Forelimb muscle (tissue), 1 donor: ENCODE results near the gene MED15. TPM values are rescaled to one million over a fixed set of nuclear protein-coding genes. Genes with fewer than 3 reads are reported as not detected.

Experiments used
- DNase-seq: peaks from one replicate; pipeline ENCODE4 v3.0.0-alpha.2; 2013; ENCODE audit warnings: low read depth
- polyA plus RNA-seq: library from polyadenylated mRNA; unstranded; fragments of 120-200 nt; gene quantifications from one replicate; pipeline ENCODE4 v1.2.1, GENCODE V29; 2013; ENCODE audit not compliant: insufficient read length

Gene MED15
- polyA plus RNA-seq, 1 donor, result 43.9 TPM

GRCh38 chr22:20569059-20570058 is 61.9 kb downstream of the MED15 start:
- no peak for DNase-seq

- DNase-seq, result no peak
Observed at GRCh38 chr22:20571078-20571503, 63.7 kb downstream of the MED15 start.

- DNase-seq, result no peak
Observed at GRCh38 chr22:20571531-20572007, 64.2 kb downstream of the MED15 start.

GRCh38 chr22:20572132-20572802 is 64.9 kb downstream of the MED15 start:
- no peak for DNase-seq

- no peak for DNase-seq
Observed at GRCh38 chr22:20573176-20573832, 65.9 kb downstream of the MED15 start.

- DNase-seq, result no peak
Observed at GRCh38 chr22:20573833-20574615, 66.6 kb downstream of the MED15 start.

GRCh38 chr22:20574920-20575353 is 67.5 kb downstream of the MED15 start:
- DNase-seq, result no peak

GRCh38 chr22:20575724-20576444 is 68.5 kb downstream of the MED15 start:
- no peak for DNase-seq

GRCh38 chr22:20576445-20576816 is 69.0 kb downstream of the MED15 start:
- no peak for DNase-seq

- no peak for DNase-seq
Observed at GRCh38 chr22:20577045-20577444, 69.6 kb downstream of the MED15 start.

GRCh38 chr22:20577549-20577975 is 70.2 kb downstream of the MED15 start:
- no peak for DNase-seq

- DNase-seq, result no peak
Observed at GRCh38 chr22:20578192-20578591, 70.8 kb downstream of the MED15 start.

- DNase-seq, result no peak
Observed at GRCh38 chr22:20578707-20579106, 71.3 kb downstream of the MED15 start.

- no peak for DNase-seq
Observed at GRCh38 chr22:20579273-20580120, 72.1 kb downstream of the MED15 start.

GRCh38 chr22:20580179-20580578 is 72.8 kb downstream of the MED15 start:
- DNase-seq, result no peak

- DNase-seq, result no peak
Observed at GRCh38 chr22:20580611-20581502, 73.4 kb downstream of the MED15 start.

- DNase-seq, result no peak
Observed at GRCh38 chr22:20581503-20582170, 74.2 kb downstream of the MED15 start.

GRCh38 chr22:20582171-20582511 is 74.7 kb downstream of the MED15 start:
- no peak for DNase-seq
